Measurements from ENCODE around the gene RPL18A. TPM values are rescaled to one million over a fixed set of nuclear protein-coding genes. Genes with fewer than 3 reads are reported as not detected.

RPL18A gene
- polyA plus RNA-seq, 1 experiment: 2,264 TPM

DNA sequence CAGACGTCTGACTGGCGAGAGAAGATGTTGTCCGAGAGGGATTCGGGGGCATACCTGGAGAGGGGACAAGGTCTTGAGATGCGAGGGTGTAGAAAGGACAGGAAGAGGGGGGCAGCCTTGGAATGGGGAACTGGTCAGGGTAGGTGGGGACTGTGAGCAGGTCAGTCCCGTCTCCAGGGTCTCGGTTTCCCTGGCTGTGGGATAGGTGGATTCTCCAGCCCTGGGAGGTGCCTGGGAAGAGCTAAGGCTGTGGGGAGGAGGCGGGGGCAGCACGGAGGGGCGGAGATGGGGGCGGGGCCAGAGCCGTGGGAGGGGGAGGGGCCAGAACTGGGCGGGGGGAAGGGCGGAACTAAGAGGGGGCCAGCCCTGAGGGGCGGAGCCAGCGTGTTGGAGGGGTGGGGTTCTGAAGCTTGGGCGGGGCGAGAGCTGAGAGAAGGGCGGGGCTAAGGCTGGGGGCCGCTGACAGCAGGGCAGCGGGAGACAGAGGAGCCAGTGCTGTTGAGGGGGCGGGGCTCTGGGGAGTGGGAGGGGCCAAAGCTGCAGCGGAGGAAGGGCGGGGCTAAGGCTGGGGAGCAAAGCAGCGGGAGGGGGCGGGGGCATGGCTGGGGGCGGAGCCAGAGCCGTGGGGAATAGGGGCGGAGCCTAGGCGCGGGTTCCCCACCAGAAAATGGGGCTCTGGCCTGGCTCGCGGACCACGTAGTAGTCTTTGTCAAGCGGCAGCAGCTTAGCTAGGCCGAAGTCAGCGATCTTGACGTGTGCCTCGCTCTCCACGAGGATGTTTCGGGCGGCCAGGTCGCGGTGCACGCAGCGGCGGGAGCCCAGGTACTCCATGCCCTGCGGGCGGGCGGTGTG, 28.9 kb upstream of the RPL18A start:
- no peaks in the 10 kb centered on the region for H3K36me3 ChIP-seq (ENCODE audit: control insufficient read depth, insufficient read depth, low read length)
- CTCF ChIA-PET: interaction anchor here (0.6 to 0.8 kb wide), 2 partner anchors 25 to 551 kb away, joined by 3 read pairs; no protein-coding TSS in a partner anchor
- H3K4me3 ChIP-seq (ENCODE audit: low read depth, low read length): peak overlapping the region; percentile 3
- TF ChIP-seq, protein P1, sequence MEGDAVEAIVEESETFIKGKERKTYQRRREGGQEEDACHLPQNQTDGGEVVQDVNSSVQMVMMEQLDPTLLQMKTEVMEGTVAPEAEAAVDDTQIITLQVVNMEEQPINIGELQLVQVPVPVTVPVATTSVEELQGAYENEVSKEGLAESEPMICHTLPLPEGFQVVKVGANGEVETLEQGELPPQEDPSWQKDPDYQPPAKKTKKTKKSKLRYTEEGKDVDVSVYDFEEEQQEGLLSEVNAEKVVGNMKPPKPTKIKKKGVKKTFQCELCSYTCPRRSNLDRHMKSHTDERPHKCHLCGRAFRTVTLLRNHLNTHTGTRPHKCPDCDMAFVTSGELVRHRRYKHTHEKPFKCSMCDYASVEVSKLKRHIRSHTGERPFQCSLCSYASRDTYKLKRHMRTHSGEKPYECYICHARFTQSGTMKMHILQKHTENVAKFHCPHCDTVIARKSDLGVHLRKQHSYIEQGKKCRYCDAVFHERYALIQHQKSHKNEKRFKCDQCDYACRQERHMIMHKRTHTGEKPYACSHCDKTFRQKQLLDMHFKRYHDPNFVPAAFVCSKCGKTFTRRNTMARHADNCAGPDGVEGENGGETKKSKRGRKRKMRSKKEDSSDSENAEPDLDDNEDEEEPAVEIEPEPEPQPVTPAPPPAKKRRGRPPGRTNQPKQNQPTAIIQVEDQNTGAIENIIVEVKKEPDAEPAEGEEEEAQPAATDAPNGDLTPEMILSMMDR (IDR thresholded peaks at IDR 0.05; ENCODE audit: insufficient read depth, low read depth, low read length): no peak
- POLR2A ChIA-PET: no interaction called here
- DNase-seq (ENCODE audit: low read depth): no peak
- no peaks in the 10 kb centered on the region for H3K27me3 ChIP-seq (ENCODE audit: control insufficient read depth, insufficient read depth, low read length)

DNA sequence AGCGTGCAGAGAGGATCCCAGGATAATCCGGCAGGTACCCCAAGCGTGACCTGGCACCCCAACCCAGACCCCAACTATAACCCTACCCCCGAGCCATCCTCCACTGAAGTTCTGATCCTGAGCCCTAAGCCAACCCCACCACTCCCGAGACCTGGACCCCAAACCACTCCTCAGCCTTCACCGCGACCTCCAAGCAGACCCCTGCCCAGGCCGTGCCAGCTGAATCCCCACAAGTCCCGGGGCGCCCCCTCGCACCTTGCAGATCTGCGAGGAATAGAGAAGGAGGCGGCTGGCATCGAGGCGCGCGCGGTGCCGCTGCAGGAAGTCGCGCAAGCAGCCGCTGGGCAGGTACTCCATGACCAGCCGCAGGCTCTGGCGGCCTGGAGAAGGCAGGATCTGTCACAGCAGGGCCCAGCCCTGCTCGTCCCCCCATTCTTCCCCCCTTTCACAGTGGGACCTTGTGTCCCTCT, 28.3 kb upstream of the RPL18A start:
- no peak for DNase-seq (ENCODE audit: low read depth)
- ChIA-PET CTCF (interaction anchor here (0.8 kb wide), 1 partner anchor 25 kb away, joined by 3 read pairs; no protein-coding TSS in a partner anchor), POLR2A (no interaction called here)
- TF ChIP-seq, protein P1 (IDR thresholded peaks at IDR 0.05; ENCODE audit: insufficient read depth, low read depth, low read length): no peak
- Histone ChIP-seq H3K36me3 (ENCODE audit: control insufficient read depth, insufficient read depth, low read length) (no peaks in the 10 kb centered on the region), H3K4me3 (ENCODE audit: low read depth, low read length) (no peak overlapping the region), H3K27me3 (ENCODE audit: control insufficient read depth, insufficient read depth, low read length) (no peaks in the 10 kb centered on the region)

DNA sequence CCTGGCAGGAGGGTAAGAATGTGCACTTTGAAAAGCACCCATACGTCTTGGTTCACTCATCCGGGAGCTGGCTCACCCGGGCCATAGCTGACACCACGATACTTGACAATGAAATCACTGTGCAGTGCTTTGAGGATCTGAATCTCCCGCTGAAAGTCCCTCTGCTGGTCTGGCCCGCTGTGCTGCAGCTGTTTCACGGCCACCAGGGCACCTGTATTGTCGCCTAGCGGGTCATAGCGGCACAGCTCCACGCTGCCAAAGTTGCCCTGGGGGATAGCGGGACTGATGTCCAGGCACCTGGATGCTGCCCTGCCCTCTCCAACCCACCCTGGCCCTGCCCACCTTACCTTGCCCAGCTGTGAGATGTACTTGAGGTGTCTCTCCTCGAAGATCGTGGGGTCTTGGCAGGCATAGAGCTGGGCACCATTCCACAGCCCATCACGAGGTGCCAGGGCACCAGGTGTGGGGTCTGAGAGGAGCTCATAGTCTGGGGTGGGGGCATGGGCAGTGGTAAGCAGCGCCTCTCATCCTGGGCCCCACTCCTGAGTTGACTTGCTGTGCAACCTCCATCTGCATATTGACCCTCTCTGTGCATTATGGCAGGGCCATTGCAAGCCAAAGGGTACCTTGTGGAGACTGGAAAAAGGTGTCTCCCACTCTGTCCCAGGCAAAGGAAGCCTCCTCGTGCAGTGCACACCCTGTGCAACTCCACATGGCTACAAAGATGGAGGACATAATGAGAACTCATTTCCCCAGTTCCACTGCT, 27.1 kb upstream of the RPL18A start:
- Histone ChIP-seq H3K36me3 (ENCODE audit: control insufficient read depth, insufficient read depth, low read length) (no peaks in the 10 kb centered on the region; the same call in 1 of the 2 replicates), H3K27me3 (ENCODE audit: control insufficient read depth, insufficient read depth, low read length) (no peaks in the 10 kb centered on the region)
- CTCF ChIA-PET: interaction anchor here (0.8 kb wide), 1 partner anchor 164 kb away, joined by 3 read pairs; no protein-coding TSS in a partner anchor

DNA sequence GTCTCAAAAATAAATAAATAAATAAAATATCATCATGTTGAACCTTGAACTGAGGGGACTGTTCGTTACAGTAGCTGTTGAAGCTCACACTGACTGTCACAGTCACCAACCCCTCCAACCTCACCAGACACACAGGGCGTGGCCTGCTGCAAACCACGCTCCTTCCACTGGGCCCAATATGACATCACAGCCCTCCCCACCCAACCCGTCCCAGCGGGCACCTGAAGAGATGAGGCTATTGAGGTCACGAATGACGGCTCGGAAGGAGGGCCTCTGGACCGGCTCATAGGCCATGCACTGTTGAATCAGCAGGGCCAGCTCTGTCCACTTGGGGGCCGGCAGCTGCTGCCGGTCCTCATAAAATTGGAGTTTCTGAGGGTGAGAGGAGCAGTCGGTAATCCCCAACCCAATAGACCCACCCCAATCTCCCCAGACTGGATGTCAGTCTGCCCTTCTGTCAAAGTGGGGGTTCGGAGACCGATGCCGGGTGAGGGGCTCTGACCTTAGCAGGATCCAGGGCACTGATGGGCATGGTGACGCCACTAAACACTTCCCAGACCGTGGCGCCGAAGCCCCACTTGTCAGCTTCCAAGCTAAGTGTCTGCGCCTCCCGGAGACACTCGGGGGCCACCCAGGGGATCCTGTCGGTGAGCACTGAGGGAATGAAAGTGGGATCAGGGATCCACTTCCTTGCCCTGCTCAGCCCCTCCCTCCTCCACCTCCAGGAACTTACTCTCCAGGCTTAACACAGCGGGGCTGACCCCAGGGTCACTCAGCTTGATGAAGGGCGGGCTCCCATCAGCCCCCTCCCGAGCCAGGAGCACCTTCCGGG, 25.1 kb upstream of the RPL18A start:
- Histone ChIP-seq H3K36me3 (ENCODE audit: control insufficient read depth, insufficient read depth, low read length) (no peaks in the 10 kb centered on the region; the same call in none of the 2 replicates), H3K4me3 (ENCODE audit: low read depth, low read length) (no peak overlapping the region), H3K27me3 (ENCODE audit: control insufficient read depth, insufficient read depth, low read length) (no peaks in the 10 kb centered on the region)
- DNase-seq (ENCODE audit: low read depth): no peak
- TF ChIP-seq, protein P1 (IDR thresholded peaks at IDR 0.05; ENCODE audit: insufficient read depth, low read depth, low read length): peak; percentile 21; the same call in 1 of the 2 replicates
- ChIA-PET CTCF (interaction anchor here (1.1 to 1.2 kb wide), 2 partner anchors 50 to 105 kb away, joined by 3 to 4 read pairs; no protein-coding TSS in a partner anchor), POLR2A (no interaction called here)

More for the DNA sequence above, 27.1 kb upstream of the RPL18A start:
- TF ChIP-seq, protein P1 (IDR thresholded peaks at IDR 0.05; ENCODE audit: insufficient read depth, low read depth, low read length): no peak
- POLR2A ChIA-PET: no interaction called here
- no peak overlapping the region for H3K4me3 ChIP-seq (ENCODE audit: low read depth, low read length)
- no peak for DNase-seq (ENCODE audit: low read depth)
